Dendritic cell treated with granulocyte-macrophage colony-stimulating factor and Interleukin-4, amounts not matched to agents 40 ng/mL and 50 ng/mL, for 4 days (primary cell): Measurements from ENCODE around the gene CEACAM6.

Experiments
- H3K27ac Mint-ChIP-seq: one replicate; pipeline ENCODE4 v1.8.0; 2022; ENCODE audit warnings: mild to moderate bottlenecking, mixed read lengths
- H3K27me3 Mint-ChIP-seq: one replicate; pipeline ENCODE4 v1.8.0; 2022; ENCODE audit warnings: mild to moderate bottlenecking, mixed read lengths
- H3K36me3 Mint-ChIP-seq: one replicate; pipeline ENCODE4 v1.8.0; 2022; ENCODE audit warnings: low read depth, mixed read lengths
- H3K4me1 Mint-ChIP-seq: one replicate; pipeline ENCODE4 v1.8.0; 2022; ENCODE audit warnings: low read depth, mixed read lengths
- H3K4me3 Mint-ChIP-seq: one replicate; pipeline ENCODE4 v1.8.0; 2022; ENCODE audit warnings: mild to moderate bottlenecking, moderate library complexity, mixed read lengths
- H3K9me3 Mint-ChIP-seq: one replicate; pipeline ENCODE4 v1.8.0; 2022; ENCODE audit warnings: mixed read lengths
- intact Hi-C: fragments of 100-400 bp; cut with micrococcal nuclease; formaldehyde crosslinking; loops from one replicate; pipeline ENCODE4 v1.15.0; 2022

Gene CEACAM6

DNA sequence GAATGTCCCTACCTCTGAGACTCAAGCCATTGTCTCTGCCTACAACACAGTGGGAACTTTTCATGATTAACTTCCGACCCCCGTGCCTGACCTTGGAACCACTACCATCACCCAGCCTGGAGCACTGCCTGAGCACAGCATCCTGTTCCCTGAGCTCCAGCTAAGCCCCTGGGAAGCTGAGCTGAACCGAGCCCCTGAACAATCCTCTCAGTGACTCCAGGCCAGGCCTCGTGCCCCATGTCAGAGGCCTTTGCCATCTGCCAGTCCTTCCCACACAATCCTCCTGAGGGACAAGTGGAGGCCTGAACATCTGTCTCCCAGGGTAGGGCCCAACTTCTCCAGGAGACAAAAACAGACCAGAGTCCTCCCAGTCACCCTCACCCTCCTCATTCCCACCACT lies 58.6 kb downstream of the CEACAM6 start:
- H3K27ac Mint-ChIP-seq, result no peak overlapping the region
- H3K4me1 Mint-ChIP-seq, result peaks cover 55% of the 10 kb centered on the region
- intact Hi-C loops, result no loop called here
- peaks cover 3% of the 10 kb centered on the region for H3K27me3 Mint-ChIP-seq
- no peak overlapping the region for H3K4me3 Mint-ChIP-seq
- no peaks in the 10 kb centered on the region for H3K36me3 Mint-ChIP-seq
- H3K9me3 Mint-ChIP-seq, result no peaks in the 10 kb centered on the region

DNA sequence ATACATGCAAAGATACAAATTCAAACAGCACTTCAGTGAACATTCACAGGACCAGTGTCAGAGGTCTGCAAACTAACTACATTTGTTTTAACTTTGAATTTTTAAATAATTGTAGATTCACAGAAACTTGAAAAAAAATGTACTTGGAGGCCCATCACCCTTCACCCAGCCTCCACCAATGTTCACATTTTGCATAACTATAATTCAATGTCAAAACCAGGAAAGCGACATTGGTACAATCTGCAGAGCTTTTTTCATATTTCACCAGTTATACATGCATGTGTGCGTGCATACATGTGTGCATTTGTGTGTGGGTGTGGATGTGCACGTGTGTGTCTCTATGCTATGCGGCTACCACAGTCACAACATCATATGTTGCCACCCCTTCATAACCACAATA lies 60.0 kb downstream of the CEACAM6 start:
- Mint-ChIP-seq H3K9me3 (no peaks in the 10 kb centered on the region), H3K27ac (no peak overlapping the region), H3K36me3 (no peaks in the 10 kb centered on the region), H3K27me3 (peaks cover 3% of the 10 kb centered on the region), H3K4me3 (no peak overlapping the region), H3K4me1 (peaks cover 41% of the 10 kb centered on the region)
- intact Hi-C loops, result no loop called here

DNA sequence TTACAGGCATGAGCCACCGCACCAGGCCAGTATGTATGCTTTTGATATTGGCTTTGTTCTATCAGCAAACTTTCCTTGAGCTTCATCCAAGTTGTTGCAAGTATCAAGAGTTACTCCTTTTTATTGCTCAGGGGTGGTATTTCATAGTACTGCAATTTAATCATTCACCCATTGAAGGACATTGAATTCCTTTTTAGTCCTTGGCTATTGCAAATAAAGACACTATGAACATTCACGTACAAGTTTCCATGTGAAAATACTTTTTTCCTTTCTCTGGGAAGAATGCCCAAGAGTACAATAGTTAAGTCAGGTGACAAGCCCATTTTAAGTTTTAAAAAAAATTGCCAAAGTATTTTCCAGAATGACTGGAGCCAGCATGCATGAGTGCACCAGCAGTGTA lies 61.4 kb downstream of the CEACAM6 start:
- Mint-ChIP-seq H3K9me3 (no peaks in the 10 kb centered on the region), H3K27ac (no peak overlapping the region), H3K4me3 (no peak overlapping the region), H3K27me3 (peaks cover 10% of the 10 kb centered on the region), H3K36me3 (no peaks in the 10 kb centered on the region), H3K4me1 (peaks cover 26% of the 10 kb centered on the region)
- intact Hi-C loops, result no loop called here

DNA sequence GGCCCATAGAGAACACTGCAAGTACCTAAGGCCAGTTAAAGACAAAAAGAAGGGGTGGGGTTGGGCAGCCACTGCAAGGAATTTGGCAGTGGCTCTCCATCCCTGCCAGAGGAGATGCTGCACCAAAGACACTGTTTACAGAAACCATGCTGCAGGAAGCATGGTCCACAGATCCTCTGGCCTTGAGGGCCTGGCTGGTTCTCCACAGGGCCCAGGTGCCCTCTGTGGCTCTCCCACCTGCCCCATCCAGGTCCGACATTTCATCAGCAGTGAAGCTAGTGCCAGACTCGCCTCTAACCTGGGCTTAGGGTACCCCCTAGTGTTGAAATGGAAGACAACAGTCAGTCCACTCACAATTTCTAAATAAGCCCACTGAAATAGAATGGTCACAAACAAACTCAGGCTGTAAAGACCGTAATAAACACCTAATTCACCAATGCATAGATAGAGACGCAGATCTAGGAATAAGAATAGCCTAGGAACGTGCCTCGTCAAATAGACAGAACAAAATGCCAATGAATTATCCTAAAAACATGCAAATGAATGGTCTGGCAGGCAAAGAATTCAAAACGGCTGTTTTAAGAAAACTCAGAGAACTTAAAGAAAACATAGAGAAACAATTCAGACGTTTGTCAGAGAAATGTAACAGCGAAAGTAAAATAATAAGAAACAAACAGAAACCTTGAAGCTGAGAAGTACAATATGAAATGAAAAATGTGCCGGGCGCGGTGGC lies 65.8 kb downstream of the CEACAM6 start:
- Mint-ChIP-seq H3K27ac (no peak overlapping the region), H3K36me3 (no peaks in the 10 kb centered on the region), H3K27me3 (peaks cover 16% of the 10 kb centered on the region), H3K4me3 (no peak overlapping the region), H3K4me1 (no peaks in the 10 kb centered on the region), H3K9me3 (no peaks in the 10 kb centered on the region)
- intact Hi-C loops, result loop anchor here (1.0 kb wide), 2 partner anchors 28 to 68 kb away; no protein-coding TSS in a partner anchor
